Bronchial epithelial cell (primary cell): ENCODE data around the gene OR1I1. TPM values are rescaled to one million over a fixed set of nuclear protein-coding genes. Genes with fewer than 3 reads are reported as not detected.
A peak's percentile ranks its signal among the peaks of the same experiment; 100 is the strongest.

Experiments used
- DNase-seq: peaks from one replicate; pipeline ENCODE4 v3.0.0-alpha.2; 2010; ENCODE audit warnings: low read depth
- FAIRE-seq: peaks from 2 replicates; lab custom pipeline; 2011; peaks lifted over from hg19 to GRCh38; lab: Jason Lieb, UNC
- H3K27me3 ChIP-seq: 2 replicates; pipeline ENCODE4 v1.5.1; 2011; ENCODE audit warnings: low read length; ENCODE audit not compliant: control insufficient read depth, insufficient read depth
- H3K36me3 ChIP-seq: 2 replicates; pipeline ENCODE4 v1.5.1; 2011; ENCODE audit warnings: low read length; ENCODE audit not compliant: control insufficient read depth, insufficient read depth
- H3K4me3 ChIP-seq: 2 replicates; pipeline ENCODE4 v1.5.1; 2011; ENCODE audit warnings: mild to moderate bottlenecking, low read depth, low read length, control low read depth
- total RNA-seq: library from RNA; depleted of rRNA; stranded (reverse); fragments of >200 nt; gene quantifications from 2 replicates; pipeline ENCODE4 v1.2.1, GENCODE V29; 2014
- TF ChIP-seq, protein P1 (sequence below): IDR thresholded peaks from 2 replicates; pipeline ENCODE4 v1.5.1; 2011; ENCODE audit warnings: mild to moderate bottlenecking, moderate library complexity, low read length, control low read depth, inconsistent platforms; ENCODE audit not compliant: insufficient read depth, severe bottlenecking

OR1I1 gene
- total RNA-seq, 1 donor from 2014 or later: not detected

DNA sequence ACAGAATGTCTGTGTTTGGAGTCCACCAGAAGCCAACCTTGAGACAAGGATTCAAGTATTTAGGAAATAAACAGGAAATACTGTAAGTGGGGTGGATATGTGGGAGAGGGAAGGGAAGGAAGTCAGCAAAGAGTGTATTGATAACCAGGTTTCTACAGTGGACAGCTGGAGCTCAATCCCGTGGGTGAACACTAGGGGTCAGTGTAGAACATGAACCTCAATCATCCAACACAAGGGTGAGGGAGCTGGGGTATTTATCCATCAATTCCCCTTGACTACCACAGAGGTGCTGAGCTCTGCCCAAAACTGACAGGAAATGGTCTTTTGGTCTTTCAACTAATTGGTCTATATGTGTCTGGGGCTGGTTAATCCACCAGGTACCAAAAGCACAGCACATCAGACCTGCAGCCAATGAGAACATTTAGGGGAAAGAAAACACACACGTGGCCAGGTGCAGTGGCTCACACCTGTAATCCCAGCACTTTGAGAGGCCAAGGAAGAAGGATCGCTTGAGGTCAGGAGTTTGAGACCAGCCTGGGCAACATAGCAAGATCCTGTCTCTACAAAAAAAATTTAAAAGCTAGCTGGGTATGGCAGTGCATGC lies 19.6 kb downstream of the OR1I1 start:
- Histone ChIP-seq H3K36me3 (no peaks in the 10 kb centered on the region), H3K4me3 (no peak overlapping the region), H3K27me3 (no peaks in the 10 kb centered on the region)
- FAIRE-seq (no peak), DNase-seq (peak; percentile 65)
- TF ChIP-seq, protein P1, sequence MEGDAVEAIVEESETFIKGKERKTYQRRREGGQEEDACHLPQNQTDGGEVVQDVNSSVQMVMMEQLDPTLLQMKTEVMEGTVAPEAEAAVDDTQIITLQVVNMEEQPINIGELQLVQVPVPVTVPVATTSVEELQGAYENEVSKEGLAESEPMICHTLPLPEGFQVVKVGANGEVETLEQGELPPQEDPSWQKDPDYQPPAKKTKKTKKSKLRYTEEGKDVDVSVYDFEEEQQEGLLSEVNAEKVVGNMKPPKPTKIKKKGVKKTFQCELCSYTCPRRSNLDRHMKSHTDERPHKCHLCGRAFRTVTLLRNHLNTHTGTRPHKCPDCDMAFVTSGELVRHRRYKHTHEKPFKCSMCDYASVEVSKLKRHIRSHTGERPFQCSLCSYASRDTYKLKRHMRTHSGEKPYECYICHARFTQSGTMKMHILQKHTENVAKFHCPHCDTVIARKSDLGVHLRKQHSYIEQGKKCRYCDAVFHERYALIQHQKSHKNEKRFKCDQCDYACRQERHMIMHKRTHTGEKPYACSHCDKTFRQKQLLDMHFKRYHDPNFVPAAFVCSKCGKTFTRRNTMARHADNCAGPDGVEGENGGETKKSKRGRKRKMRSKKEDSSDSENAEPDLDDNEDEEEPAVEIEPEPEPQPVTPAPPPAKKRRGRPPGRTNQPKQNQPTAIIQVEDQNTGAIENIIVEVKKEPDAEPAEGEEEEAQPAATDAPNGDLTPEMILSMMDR: peak; percentile 78

DNA sequence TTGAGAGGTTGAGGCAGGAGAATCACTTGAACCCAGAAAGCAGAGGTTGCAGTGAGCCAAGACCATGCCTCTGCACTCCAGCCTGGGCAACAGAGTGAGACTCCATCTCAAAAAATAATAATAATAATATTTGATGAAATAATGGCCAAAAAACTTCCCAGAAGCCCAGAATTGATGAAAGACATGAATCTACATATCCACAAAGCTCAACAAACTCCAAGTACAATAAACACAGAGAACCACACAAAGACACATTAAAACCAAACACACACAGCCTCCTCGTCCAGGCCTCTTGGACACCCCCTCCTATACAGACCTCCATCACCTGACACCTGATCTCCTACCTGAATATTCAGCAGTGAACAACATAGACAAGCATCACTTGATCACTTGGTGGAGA lies 22.0 kb downstream of the OR1I1 start:
- TF ChIP-seq, protein P1: no peak
- no peak for DNase-seq
- Histone ChIP-seq H3K36me3 (no peaks in the 10 kb centered on the region), H3K27me3 (no peaks in the 10 kb centered on the region), H3K4me3 (no peak overlapping the region)
- no peak for FAIRE-seq

DNA sequence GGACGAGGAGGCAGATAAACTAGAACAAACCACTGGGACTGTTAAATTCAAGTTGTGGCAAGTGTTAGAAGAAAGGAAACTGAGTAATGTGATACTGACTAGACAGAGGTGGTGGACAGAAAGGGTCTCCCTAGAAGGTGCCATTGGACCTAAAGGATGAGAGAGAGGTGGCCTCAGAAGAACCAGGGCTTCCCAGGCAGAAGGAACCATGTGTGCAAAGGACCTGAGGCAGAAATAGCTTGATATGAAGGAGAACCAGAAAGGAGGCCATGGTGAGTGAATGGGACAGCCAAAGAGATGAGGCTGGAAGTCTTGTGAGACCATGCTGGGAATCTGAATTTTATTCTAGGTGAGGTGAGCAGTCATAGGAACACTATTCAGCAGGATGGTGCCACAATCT lies 22.4 kb downstream of the OR1I1 start:
- FAIRE-seq (no peak), DNase-seq (no peak)
- TF ChIP-seq, protein P1: no peak

DNA sequence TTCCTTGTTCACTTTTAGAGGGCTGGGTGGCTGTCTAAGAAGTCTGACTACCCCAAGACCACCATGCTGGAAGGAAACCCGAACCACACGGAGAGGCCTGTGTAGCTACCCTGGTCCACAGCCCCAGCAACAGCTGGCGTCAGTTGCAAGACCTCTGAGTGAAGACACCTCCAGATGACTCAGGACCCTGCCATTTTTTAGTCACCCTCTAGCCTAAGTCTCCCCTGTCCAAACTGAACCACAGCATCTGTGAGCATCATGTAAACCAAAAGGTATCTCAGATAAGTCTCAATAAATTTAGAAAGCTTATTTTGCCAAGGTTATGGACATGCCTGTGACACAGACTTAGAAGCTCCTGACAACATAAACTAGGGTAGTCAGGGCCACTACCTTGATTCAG lies 23.0 kb downstream of the OR1I1 start:
- TF ChIP-seq, protein P1: no peak
- no peak for DNase-seq
- Histone ChIP-seq H3K36me3 (no peaks in the 10 kb centered on the region), H3K4me3 (no peak overlapping the region), H3K27me3 (no peaks in the 10 kb centered on the region)
- FAIRE-seq: no peak

More for the DNA sequence above, 22.4 kb downstream of the OR1I1 start:
- H3K4me3 ChIP-seq: no peak overlapping the region
- no peaks in the 10 kb centered on the region for H3K27me3 ChIP-seq
- H3K36me3 ChIP-seq: no peaks in the 10 kb centered on the region

DNA sequence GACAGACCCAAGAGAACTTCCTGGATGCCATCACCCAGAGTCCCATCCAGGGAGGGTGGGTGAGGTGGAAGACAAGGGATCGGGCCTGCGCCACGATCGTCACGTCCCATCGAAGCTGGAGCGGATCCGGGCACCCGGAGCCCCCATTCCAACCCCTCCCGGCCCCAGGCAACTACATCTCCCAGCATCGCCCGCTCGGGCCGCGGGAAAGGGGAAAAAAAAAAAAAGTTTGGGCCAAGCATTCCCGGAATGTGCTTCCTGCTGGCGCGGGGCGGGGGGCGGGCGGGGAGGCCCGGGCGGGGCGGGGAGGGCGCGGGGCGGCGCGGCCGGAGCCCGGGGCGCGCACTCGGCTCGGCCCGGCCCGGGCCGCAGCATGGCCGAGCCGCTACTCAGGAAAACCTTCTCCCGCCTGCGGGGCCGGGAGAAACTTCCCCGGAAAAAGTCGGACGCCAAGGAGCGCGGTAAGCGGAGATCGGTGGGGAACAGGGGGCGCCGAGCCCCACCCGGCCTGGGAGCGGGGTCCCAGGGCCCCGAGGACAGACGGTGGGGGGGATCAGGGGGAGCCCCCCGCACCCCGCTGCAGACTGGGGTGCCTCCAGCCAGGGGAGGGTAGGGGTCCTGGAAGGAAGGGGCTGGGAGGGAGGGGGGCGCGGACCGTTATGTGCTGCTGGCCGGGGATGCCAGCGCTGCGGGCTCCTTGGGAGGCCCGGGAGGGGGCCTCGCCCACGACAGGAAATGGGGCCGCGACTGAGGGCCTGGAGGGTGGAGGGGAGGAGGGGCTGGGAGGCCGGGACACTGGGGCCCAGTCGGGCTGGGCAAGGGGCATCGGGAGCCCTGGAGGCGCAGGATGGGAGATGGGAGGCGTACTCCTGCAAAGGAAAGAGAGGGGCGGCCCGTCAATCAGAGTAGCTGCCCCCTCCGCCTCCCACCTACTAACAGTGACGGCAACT lies 25.3 kb downstream of the OR1I1 start, which contains the start of gene SYDE1:
Gene SYDE1 (plus strand): TSS at position 341 of the 950 bp plus-strand sequence. CDS start 33 bp downstream, at position 374.
- no peaks in the 10 kb centered on the region for H3K27me3 ChIP-seq
- H3K36me3 ChIP-seq: no peaks in the 10 kb centered on the region
- FAIRE-seq (no peak), DNase-seq (no peak)
- TF ChIP-seq, protein P1: no peak
- H3K4me3 ChIP-seq: peak within 1 kb of the TSS; percentile 44
